ENCODE data around the gene VSIG10L2.
A peak's percentile ranks its signal among the peaks of the same experiment; 100 is the strongest.
"Not testable (repeated sequence)": the region's sequence is repeated elsewhere in the genome, so short reads cannot be mapped to it uniquely, and the experiment has no call there.

The VSIG10L2 gene

DNA sequence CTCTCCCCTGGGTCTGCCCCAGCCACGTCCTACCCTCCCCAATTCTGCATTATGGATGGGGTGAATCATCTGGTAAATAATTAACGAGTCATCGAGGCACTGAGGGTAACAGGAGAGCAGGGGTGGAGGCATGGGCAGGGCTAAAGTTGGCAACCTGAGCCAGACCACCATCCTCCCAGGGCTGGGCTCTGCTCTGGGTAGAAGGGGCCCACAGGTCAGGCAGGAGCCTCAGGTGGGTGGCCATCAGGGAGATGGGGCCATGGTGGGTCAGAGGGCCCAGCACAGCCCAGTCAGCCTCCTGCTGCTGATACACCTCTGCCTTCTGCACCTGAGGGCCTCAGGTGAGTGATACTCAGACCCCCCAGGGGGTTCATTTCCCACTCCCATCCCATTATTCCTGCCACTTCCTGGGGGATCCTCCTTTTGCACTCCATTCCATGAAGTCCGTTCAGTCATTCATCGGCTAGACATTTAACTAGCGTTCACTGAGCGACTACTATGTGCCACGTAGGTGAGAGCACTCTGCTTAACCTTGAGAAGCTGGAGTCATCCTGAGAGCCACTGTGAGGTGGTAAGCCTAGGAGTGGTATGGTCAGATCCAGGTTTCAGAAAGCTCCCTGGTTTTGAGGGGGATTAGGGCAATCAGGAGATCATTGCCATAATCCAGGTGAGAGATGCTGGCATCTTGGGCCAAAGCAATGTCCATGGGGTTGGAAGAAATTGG lies at the start of gene VSIG10L2:
TSS of gene VSIG10L2 (plus strand) at position 248 of the 724 bp plus-strand sequence. CDS start at position 260, 12 bp downstream.
- no peak for DNase-seq (ENCODE audit: low read depth, low spot score)

DNA sequence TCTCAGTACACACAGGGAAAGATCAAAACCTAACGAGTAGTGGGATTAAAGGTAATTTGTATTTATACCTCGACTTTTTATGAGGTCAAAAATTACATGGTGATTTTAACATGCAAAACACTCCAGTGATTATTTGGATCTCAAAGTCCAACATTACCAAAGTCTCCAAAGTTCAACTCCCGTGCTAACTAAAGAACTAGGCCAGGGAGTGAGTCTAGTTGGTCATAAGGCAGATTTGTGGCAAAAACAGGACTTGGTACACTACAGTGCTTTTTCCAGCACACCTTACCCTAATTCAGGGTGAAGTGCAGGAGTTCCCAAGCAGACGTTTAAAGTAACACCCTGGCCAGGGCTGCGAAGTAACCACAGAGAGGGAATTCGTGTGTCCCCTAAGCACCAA lies 44.0 kb upstream of the VSIG10L2 start:
- no peak for DNase-seq (ENCODE audit: low read depth, low spot score)

DNA sequence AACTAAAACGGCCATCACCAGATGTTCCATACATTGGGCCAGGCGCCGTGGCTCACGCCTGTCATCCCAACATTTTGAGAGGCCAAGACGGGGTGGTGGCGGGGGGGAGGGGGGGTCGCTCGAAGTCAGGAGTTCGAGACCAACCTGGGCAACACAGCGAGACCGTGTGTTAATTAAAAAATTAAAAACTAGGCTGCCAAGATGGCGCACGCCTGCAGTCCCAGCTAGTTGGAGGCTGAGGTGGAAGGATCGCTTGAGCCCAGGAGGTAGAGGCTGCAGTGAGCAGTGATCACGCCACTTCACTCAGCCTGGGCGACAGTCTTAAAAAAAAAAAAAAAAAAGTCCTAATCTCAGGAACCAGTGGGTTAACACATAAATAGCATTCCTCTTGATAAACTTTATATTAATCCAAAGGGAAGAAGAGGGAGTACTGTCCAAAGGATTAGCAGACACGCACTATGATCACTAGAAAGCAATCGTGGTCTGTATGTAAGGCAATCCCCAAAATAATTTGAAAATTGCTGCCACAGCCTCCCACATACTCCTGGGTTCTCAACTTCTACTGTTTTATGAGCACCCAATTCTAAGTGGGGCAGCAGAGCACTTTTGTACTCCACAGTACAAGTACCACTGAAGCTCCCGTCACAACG lies 43.4 kb upstream of the VSIG10L2 start:
- no peak for DNase-seq (ENCODE audit: low read depth, low spot score)

DNA sequence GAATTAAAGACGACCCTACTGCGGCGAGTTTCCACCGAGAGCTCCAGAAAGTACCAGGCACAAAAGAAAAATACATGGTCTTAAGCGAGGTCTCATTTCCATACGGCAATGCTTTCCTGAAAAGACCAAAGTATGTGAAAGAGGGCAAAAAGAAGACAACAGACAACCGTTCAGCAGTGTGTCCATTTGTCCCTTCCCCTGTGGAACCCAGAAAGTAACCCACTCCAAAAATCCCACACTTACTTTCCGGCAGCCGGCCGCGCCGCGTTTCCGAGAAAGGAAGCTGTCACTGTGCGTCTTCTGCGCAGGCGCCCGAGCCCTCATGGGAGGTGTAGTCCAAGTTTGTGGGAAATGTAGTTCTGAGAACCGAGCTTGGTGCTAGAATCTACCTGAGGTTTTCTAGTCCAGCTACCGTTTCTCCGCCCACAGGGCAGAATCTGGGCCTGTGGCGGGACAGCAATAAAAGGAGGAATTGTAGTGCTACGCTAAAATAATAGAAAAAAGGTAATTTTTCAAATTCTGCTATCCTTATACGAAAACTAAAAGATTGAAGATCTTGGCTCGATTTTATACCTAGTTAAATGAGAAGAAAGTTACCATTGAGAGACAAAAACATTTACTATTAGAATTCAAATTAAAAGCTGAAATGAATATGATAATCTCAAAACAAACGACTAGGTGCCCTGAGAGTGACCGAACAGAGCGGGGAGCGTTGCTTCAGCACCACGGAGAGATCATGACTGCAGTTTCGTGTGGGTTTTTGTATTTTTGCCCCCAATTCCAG lies 42.7 kb upstream of the VSIG10L2 start, which contains the start of gene PUS3:
TSS of gene PUS3 (minus strand) at position 280 of the 784 bp plus-strand sequence. CDS start 6,922 bp downstream, outside the sequence.
- DNase-seq (ENCODE audit: low read depth, low spot score) = peak; percentile 84

DNA sequence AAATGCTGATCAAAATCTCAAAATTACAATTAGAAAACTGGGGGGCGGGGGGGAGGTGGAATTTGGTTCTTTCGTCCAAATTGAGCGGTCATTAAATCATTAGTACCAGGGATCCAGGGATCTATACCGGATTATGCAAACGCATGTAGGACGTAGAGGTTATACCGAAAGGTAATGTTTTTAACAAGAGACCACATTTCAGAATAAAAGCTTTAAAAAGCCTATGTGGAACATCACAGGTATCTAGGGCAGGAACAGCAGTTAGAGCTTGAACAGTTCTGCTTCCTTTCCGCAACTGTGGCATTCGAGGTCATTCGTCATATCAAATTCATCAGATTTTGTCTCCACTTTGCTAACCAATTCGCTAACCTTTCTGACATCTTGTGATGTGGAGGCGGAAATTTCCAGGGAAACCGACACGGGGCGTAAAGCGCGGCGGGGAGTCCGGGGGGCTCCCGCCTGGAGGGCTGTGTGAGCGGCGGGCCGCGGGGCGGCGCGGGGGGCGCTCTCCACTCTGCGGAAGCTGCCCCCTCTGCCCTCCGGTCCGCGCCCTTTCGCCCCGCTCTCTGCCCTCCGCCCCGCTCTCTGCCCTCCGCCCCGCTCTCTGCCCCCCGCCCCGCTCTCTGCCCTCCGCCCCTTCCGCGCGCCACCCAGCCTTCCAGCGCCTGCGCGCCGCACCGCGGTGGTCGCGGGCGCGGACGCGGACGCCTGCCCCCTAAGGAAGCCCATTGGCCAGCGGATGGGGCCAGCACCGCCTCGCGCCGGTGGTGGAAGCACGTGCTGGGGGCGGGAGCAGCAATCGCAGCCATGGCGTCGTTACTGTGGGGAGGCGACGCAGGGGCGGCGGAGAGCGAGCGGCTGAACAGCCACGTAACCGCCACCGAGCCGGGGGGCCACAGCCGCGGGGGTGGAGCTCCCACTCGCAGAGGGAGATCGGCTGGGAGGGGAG lies 41.9 kb upstream of the VSIG10L2 start, which contains the start of gene DDX25:
TSS of gene DDX25 (plus strand) at position 798 of the 949 bp plus-strand sequence. CDS start at position 808, 10 bp downstream.
- peak; percentile 61 for DNase-seq (ENCODE audit: low read depth, low spot score)

DNA sequence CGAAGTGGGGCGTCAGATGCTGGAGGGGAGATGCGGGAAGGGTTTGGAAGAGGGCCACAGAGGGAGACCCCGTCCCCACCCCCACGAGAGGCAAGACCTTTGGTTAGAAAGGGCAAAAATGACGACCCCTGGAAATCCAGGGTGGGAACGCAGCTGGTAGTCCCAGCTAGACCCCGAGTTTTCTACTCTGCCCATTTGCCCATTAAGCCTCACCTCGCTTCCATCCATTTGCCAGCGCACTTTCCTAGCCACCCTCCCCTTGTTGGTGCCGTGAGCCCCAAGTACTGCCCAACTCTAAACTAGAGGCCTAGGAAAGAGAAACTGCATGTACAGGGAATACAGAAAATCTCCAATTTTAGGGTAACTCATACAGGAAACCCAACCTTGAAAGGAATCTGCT lies 41.2 kb upstream of the VSIG10L2 start:
- DNase-seq (ENCODE audit: low read depth, low spot score) = no peak

DNA sequence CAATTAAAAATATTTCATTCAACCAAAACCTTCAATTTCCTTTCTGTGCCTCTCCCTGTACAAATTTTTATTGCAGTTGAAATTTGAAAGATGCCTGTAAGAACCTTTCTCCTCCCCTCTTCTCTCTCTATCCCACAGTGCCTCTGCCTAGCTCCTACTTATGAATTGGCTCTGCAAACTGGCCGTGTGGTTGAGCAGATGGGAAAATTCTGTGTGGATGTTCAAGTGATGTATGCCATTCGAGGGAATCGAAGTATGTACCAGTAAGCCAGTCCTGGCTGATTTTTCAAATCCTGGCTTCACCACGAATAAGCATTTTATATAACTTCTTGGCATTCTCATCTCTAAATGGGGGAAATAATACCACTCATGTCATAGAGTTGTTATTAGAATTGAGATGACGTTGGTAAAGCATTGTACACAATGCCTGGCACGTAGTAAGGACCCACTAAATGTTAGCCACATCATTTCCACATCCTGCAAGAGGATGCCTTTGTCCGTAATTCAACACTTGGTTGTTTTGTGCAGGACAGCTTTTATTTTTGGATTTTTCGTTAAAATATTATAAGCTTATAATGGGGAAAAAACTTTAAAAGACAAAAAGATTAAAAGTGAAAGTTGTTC lies 35.5 kb upstream of the VSIG10L2 start:
- no peak for DNase-seq (ENCODE audit: low read depth, low spot score)

DNA sequence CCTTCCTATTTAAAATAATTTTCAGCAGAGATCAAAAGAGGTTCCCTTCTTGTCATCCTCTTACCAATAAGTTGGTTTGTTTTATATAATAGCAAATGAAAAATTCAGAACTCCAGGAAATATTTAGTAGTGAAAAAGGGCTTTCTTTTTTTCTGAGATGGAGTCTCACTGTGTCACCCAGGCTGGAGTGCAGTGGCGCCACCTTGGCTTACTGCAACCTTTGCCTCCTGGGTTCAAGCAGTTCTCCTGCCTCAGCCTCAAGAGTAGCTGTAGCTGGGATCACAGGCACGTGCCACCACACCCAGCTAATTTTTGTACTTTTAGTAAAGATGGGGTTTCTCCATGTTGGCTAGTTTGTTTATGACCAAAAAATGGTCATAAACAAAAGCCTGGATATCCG lies 31.2 kb upstream of the VSIG10L2 start:
- not testable (repeated sequence) for DNase-seq (ENCODE audit: low read depth, low spot score)

DNA sequence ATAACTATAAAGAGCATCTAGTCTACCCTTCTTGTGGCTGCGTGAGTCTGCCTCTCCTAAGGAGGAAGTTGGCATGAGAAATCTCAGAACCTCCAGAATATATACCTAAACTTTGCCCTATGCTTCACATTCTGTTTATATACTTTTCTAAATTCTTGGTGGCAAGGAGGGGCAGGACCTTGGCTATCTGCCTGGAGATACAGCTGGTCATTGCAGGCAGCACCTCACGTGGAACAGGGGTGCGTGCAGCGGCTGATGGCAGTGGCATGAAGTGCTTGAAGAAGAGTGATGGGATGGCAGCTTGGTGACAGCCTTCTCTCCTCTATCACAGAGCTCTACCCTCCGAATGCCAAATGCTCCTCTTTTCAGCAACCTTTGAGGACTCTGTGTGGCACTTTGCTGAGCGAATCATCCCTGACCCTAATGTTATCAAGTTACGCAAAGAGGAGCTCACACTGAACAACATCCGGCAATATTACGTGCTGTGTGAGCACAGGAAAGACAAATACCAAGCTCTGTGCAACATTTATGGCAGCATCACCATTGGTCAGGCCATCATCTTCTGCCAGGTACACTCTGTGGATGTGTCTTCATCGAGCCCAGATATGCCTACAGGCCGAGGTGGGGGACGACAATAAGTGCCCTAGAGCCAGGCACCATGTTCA lies 29.0 kb upstream of the VSIG10L2 start:
- no peak for DNase-seq (ENCODE audit: low read depth, low spot score)

DNA sequence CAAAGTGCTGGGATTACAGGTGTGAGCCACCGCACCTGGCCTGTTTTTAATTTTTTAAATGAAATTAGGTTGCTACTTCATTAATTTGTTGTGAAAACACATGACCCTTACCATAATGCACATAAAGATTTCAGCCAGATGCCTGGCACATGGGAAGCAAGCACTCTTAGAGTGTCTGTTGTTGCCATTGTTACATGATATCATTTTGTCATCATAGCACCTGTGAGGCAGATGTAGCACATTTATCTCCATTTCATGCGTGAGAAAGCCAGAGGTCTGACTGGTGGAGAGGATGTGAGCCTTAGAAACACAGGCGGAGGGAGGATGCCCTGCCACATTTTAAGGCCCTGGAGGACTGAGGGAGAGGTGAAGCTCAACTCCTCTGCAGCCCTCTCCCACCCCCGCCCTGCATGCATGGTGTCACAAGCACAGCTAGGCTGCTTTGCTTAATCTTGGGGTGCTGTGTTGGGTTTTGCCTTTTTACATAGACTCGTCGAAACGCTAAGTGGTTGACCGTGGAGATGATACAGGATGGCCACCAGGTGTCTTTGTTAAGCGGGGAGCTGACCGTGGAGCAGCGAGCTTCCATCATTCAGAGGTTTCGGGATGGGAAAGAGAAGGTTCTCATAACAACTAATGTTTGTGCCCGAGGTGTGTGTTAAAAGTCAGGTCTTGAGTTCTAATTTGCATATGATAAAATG lies 27.6 kb upstream of the VSIG10L2 start:
- DNase-seq (ENCODE audit: low read depth, low spot score) = no peak

DNA sequence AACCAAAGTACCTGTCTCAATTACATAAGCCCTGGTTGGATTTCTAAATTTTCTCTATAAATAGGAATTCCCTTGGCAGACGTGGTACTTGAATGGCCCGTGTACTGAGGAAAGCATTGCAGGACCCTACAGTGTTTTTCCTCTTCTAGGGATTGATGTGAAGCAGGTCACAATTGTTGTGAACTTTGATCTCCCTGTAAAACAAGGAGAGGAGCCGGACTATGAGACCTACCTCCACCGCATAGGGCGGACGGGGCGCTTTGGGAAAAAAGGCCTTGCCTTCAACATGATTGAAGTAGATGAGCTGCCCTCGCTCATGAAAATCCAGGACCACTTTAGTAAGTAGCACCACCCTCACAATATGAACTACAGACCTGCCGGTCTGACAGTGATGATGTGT lies 24.8 kb upstream of the VSIG10L2 start:
- DNase-seq (ENCODE audit: low read depth, low spot score) = no peak

DNA sequence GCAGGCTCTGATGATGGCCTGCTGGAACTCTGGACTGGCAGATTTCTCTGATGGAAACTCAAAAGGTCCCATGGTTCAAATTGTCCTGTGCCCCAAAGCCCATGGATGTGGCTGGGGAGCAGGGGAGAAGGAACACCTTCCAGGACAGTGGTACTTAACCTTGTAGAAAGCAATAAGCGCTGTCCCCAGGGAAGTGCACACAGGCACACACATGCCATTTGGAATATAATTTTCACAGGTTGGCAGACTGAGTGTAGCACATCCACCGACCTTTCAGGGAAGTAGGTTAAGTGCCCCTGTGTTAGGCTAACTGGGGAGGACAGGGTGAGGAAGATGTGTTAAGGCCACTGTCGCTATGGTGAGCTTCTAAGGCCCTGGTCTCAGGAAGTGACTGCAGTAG lies 23.7 kb upstream of the VSIG10L2 start:
- no peak for DNase-seq (ENCODE audit: low read depth, low spot score)

DNA sequence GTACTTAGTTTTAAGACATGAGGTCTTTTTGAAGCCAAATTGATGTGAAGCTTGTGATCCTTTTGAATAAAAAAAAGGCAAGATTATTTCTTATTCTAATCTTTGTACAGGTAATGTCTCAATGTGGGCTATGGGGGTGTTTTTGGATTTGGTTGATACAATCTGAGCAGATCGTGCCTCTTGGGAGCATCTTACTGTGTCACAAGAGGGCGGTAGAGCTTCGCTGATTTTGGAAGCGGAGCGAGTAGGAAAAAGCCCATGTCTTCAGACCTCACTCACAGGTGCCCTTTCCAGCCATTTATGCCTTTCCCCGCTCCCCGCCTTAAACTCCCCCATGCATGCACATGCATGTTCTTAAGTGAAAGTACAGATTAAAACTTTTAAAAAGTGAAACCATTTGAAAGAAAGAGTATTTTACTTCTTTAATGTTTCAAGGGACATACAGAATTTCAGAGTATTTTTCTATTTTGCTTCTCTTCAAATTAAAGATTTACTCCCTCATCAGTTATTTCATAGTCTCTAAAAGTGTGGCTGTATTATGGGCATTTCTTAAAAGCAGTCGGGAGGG lies 22.7 kb upstream of the VSIG10L2 start:
- peak; percentile 72 for DNase-seq (ENCODE audit: low read depth, low spot score)

DNA sequence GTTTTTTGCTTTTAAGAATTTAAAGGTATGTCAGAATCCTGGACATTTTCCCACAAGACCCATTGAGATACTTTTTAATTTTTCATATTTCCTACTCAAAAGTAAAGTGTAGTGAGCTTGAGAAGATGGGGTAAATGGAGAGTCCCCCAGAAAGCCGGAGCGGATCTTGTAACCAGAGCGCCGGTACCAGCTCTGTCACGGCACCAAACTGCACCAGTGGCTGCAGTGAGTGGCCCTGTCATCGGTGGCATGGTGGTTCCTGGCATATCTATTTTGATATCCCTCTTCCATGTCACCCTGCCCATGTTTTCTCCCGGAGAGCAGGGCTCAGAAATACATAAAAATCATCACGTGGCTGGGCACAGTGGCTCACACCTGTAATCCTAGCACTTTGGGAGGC lies 22.2 kb upstream of the VSIG10L2 start:
- no peak for DNase-seq (ENCODE audit: low read depth, low spot score)

DNA sequence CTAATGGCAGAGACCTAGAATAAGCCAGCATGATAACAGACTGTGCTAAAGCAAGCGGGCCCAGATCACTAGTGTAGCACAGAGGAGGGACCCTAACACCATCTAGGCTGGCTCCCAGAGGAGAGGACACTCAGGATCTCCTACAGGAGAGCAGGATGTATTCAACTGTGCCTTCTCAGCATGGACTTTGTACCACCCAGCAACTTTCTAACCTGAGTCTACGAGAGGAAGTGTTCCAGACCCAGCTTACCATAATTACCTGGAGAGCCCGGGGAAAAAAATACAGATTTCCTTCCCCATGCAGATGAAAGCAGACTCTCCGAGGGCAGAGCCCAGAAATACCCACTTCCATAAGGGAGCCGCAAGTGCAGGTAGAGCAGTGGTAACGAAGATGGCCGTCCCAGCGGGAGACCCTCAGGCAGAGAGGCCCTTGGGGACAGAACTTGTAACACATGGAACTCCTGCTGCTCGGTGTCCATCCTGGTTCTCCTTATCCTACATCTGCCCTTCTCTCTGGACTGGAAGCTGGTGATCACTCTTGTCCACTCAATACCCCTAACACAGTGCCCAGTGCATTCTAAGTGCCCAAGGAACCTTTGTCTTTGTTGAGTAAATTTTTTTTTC lies 21.3 kb upstream of the VSIG10L2 start:
- no peak for DNase-seq (ENCODE audit: low read depth, low spot score)

DNA sequence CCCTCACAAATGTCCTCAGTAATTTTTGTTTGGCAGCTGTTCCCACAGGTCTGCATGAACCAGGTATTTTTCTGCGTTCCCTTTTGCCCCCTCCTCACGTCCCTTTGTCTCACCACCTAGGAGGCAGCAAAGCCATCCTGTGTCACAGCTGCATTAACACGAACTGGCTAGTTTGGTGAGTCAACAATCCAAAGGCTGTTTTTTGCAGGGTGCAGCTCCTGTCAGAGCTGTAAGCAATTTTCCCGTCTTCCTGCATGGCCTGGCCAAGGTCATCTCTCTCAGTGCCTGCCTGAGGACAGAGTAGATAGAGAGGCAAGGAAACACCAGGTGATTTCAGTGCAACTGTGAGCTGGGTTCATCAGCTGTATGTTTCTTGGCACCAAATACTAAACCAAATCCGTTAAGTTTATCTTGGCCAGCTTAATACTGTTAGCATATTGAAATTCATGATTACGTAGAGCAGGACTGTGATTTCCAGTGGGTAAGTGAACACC lies 20.6 kb upstream of the VSIG10L2 start:
- no peak for DNase-seq (ENCODE audit: low read depth, low spot score)

DNA sequence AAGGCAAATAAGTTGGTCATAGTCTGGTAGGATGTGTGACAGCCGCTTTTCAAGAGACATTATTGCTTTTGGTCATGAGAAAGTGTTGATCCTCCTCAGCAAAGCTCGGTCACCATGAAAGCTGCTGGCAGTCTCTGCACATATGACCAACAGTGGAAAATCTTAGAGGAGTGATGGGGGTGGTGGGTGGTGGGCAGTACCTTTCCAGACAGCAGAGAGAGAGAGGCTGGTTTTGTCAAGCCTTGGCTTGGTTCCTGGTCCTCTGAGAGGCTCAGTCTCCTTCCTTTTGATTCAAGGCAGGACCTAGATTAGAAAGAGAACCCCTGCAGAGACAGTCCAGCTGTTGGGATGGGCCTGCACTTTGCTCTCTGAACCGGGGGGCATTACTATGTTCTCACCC lies 20.0 kb upstream of the VSIG10L2 start:
- DNase-seq (ENCODE audit: low read depth, low spot score) = no peak

DNA sequence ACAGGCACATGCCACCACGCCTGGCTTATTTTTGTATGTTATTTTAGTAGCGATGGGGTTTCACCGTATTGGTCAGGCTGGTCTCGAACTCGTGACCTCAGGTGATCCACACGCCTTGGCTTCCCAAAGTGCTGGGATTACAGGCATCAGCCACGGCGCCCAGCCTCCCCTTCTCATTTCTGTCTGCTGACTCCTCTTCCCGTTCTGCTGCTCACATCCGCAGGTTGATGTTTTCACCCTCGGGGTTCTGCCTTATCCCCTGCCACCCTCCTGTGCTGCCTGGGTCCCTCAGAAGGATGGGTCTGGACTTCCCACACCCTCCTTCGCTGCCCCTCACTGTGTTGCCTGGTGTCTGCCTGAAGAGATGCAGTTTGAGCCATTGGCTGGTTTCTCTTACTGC lies 19.2 kb upstream of the VSIG10L2 start:
- no peak for DNase-seq (ENCODE audit: low read depth, low spot score)
